ENCODE data around the gene DOC2B. TPM values are rescaled to one million over a fixed set of nuclear protein-coding genes. Genes with fewer than 3 reads are reported as not detected.

Gene DOC2B
- polyA plus RNA-seq, 1 of the 3 experiments (the other 2 are of a cell fraction) = 0.16 TPM

GRCh38 chr17:192666-193425 is 11.4 kb upstream of the DOC2B start:
- no peak overlapping the region for H3K4me3 ChIP-seq (ENCODE audit: low read depth in 2 of 2, low read length in 1 of 2)
- CTCF ChIA-PET = no interaction called here
- no peak for TF ChIP-seq TEAD4 (IDR thresholded peaks at IDR 0.05; ENCODE audit: borderline replicate concordance, insufficient read depth)

GRCh38 chr17:189444-189843 is 8.0 kb upstream of the DOC2B start:
- Histone ChIP-seq H3K4me3 (ENCODE audit: low read depth in 2 of 2, low read length in 1 of 2) (no peak overlapping the region), H3K9me3 (no peaks in the 10 kb centered on the region), H3K27me3 (ENCODE audit: insufficient read depth) (no peaks in the 10 kb centered on the region; the same call in 1 of the 2 replicates), H3K36me3 (replicated peaks in 1 of 2; ENCODE audit: control insufficient read depth in 1 of 2, insufficient read depth in 2 of 2, low read length in 1 of 2) (no peaks in the 10 kb centered on the region), H3K9ac (no peak overlapping the region), H3K79me2 (ENCODE audit: insufficient read depth) (no peaks in the 10 kb centered on the region), H3K4me2 (no peak overlapping the region), H3F3A (replicated peaks; ENCODE audit: insufficient read depth) (no peaks in the 10 kb centered on the region), H4K20me1 (ENCODE audit: insufficient read depth) (no peaks in the 10 kb centered on the region), H3K9me2 (no peaks in the 10 kb centered on the region), H3K27ac (ENCODE audit: low read depth in 2 of 2, low read length in 1 of 2) (no peak overlapping the region), H3K4me1 (ENCODE audit: control insufficient read depth in 1 of 2, insufficient read depth in 2 of 2, low read depth in 1 of 2, low read length in 1 of 2) (peaks cover 0 to 3% of the 10 kb centered on the region in 2 experiments; a peak in 1 of 4 replicates), H2AFZ (ENCODE audit: low read depth) (no peak overlapping the region)
- ChIA-PET CTCF (interaction anchor here (1.0 kb wide), 1 partner anchor 10 kb away, joined by 4 read pairs; no protein-coding TSS in a partner anchor), POLR2A (interaction anchor here (0.6 kb wide), 1 partner anchor 42 kb away, joined by 3 read pairs; no protein-coding TSS in a partner anchor)
- DNase-seq = no peak
- TF ChIP-seq USF1 (IDR thresholded peaks at IDR 0.05; ENCODE audit: borderline replicate concordance, low read depth) (no peak), TAF1 (IDR thresholded peaks at IDR 0.05; ENCODE audit: borderline replicate concordance, low read depth, low read length) (no peak), TCF12 (IDR thresholded peaks at IDR 0.05) (no peak), TEAD4 (IDR thresholded peaks at IDR 0.05; ENCODE audit: borderline replicate concordance, insufficient read depth) (no peak), NRF1 (IDR thresholded peaks at IDR 0.05; ENCODE audit: low read depth, low read length) (no peak), RAD21 (IDR thresholded peaks at IDR 0.05; ENCODE audit: low read length) (no peak), USF2 (IDR thresholded peaks at IDR 0.05; ENCODE audit: borderline replicate concordance, low read depth, low read length) (no peak), RXRA (IDR thresholded peaks at IDR 0.05; ENCODE audit: borderline replicate concordance, low read depth) (no peak), ELF1 (IDR thresholded peaks at IDR 0.05) (no peak), EP300 (IDR thresholded peaks at IDR 0.05; ENCODE audit: borderline replicate concordance in 1 of 2, low read depth in 1 of 2, low read length in 1 of 2) (no peak), CTCF (IDR thresholded peaks at IDR 0.05) (no peak), REST (IDR thresholded peaks at IDR 0.05; ENCODE audit: low read depth, low read length) (no peak), RFX5 (IDR thresholded peaks at IDR 0.05; ENCODE audit: low read length) (no peak), MEF2A (IDR thresholded peaks at IDR 0.05; ENCODE audit: borderline replicate concordance, low read depth) (no peak), FOXM1 (IDR thresholded peaks at IDR 0.05; ENCODE audit: low read depth) (no peak)
- 49% methylated on average over 7 of the region's 7 CpGs for WGBS (ENCODE audit: low lambda C conversion rate)

More at GRCh38 chr17:192666-193425, 11.4 kb upstream of the DOC2B start:
- Histone ChIP-seq H3K9me3 (no peaks in the 10 kb centered on the region), H3K27ac (ENCODE audit: low read depth in 2 of 2, low read length in 1 of 2) (no peak overlapping the region), H3K27me3 (ENCODE audit: insufficient read depth) (no peaks in the 10 kb centered on the region; the same call in 1 of the 2 replicates), H4K20me1 (ENCODE audit: insufficient read depth) (no peaks in the 10 kb centered on the region), H3K9ac (no peak overlapping the region), H3F3A (replicated peaks; ENCODE audit: insufficient read depth) (no peaks in the 10 kb centered on the region), H3K4me1 (ENCODE audit: control insufficient read depth in 1 of 2, insufficient read depth in 2 of 2, low read depth in 1 of 2, low read length in 1 of 2) (peaks cover 0 to 5% of the 10 kb centered on the region in 2 experiments; a peak in 1 of 4 replicates), H3K9me2 (no peaks in the 10 kb centered on the region), H3K4me2 (no peak overlapping the region), H3K79me2 (ENCODE audit: insufficient read depth) (no peaks in the 10 kb centered on the region), H3K36me3 (replicated peaks in 1 of 2; ENCODE audit: control insufficient read depth in 1 of 2, insufficient read depth in 2 of 2, low read length in 1 of 2) (no peaks in the 10 kb centered on the region), H2AFZ (ENCODE audit: low read depth) (no peak overlapping the region)
- POLR2A ChIA-PET = interaction anchor here (0.6 kb wide), 1 partner anchor 20 kb away, joined by 3 read pairs; no protein-coding TSS in a partner anchor
- 80% methylated on average over 17 of the region's 21 CpGs for WGBS (ENCODE audit: low lambda C conversion rate)
- DNase-seq = no peak
